Prostate gland (tissue), 2 donors: Measurements from ENCODE around the gene TLR4.

Source experiments
- POLR2AphosphoS5 ChIP-seq: sonication (generic); formaldehyde crosslinking; IDR thresholded peaks from one replicate; pipeline ENCODE4 v1.6.1; 2017; ENCODE audit warnings: antibody characterized with exemption
- TF ChIP-seq, protein P1 (sequence below), 4 experiments: fragments of 200-600 bp in 2 of 4; fragments of 450-650 bp in 2 of 4; sonication (generic) in 2 of 4; IDR thresholded peaks; 1 replicate in 3 of 4; 2 replicates in 1 of 4; pipeline ENCODE4 v1.5.1; 2016 to 2019; ENCODE audit warnings: antibody characterized with exemption in 4 of 4, mild to moderate bottlenecking in 2 of 4, moderate library complexity in 2 of 4

DNA sequence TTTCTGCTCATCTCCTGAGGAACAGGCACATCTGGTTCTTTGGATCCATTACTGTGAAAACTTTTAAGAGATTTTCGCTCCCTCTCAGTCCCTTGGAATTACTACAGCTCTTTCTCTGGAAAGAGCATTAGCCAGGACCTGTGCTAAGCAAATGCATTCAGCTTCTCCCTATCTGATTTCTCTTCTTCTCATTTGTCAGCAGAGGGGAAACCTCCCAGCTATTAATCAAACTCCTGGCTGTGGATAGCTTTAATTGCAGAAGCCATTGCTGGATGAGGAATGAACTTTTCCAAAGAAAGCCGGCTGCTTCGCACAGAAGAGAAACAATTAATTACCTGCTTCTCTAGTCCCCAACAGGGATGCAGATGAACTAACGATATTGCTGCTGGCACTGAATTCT lies 37.9 kb downstream of the TLR4 start:
- TF ChIP-seq POLR2AphosphoS5, result no peak
- TF ChIP-seq, protein P1, sequence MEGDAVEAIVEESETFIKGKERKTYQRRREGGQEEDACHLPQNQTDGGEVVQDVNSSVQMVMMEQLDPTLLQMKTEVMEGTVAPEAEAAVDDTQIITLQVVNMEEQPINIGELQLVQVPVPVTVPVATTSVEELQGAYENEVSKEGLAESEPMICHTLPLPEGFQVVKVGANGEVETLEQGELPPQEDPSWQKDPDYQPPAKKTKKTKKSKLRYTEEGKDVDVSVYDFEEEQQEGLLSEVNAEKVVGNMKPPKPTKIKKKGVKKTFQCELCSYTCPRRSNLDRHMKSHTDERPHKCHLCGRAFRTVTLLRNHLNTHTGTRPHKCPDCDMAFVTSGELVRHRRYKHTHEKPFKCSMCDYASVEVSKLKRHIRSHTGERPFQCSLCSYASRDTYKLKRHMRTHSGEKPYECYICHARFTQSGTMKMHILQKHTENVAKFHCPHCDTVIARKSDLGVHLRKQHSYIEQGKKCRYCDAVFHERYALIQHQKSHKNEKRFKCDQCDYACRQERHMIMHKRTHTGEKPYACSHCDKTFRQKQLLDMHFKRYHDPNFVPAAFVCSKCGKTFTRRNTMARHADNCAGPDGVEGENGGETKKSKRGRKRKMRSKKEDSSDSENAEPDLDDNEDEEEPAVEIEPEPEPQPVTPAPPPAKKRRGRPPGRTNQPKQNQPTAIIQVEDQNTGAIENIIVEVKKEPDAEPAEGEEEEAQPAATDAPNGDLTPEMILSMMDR (IDR thresholded peaks at IDR 0.05), result no peak
